Mucosa of descending colon (tissue), 3 donors: ENCODE measurements around the gene LRRFIP2. TPM values are rescaled to one million over a fixed set of nuclear protein-coding genes. Genes with fewer than 3 reads are reported as not detected.

Source experiments
- ATAC-seq: fragments of 200-7000 bp; cut with Tn5 transposase; one replicate; pipeline ENCODE4 v1.9.1; 2020; ENCODE audit warnings: mild to moderate bottlenecking, moderate library complexity
- DNase-seq, 3 donors: peaks; one replicate each; pipeline ENCODE4 v3.0.0-alpha.2; 2020
- H3K36me3 ChIP-seq: fragments of 200-600 bp; one replicate; pipeline ENCODE4 v1.8.0; 2021; ENCODE audit warnings: low read depth, mild to moderate bottlenecking
- H3K4me1 ChIP-seq: fragments of 200-600 bp; one replicate; pipeline ENCODE4 v1.8.0; 2021; ENCODE audit warnings: low read depth, mild to moderate bottlenecking
- H3K4me3 ChIP-seq: fragments of 200-600 bp; one replicate; pipeline ENCODE4 v1.8.0; 2021; ENCODE audit warnings: mild to moderate bottlenecking
- H3K9me3 ChIP-seq: fragments of 200-600 bp; one replicate; pipeline ENCODE4 v1.8.0; 2021; ENCODE audit warnings: mild to moderate bottlenecking
- intact Hi-C, 2 donors: fragments of 100-400 bp; cut with DNase I in 1 of 2; cut with micrococcal nuclease in 1 of 2; formaldehyde crosslinking; loops; one replicate each; pipeline versions ENCODE4 v1.11.0 to v1.11.1; 2022; cut with DNase I, micrococcal nuclease
- total RNA-seq, 3 donors: library from RNA; stranded (reverse); fragmentation: NEBNext Ultra II Directional in 2 of 3; extraction: Animal tissue kit (Norgen Biotek cat#: 25700) in 2 of 3; gene quantifications; one replicate each; pipeline versions ENCODE4 v1.2.1 to v1.2.4, GENCODE V29; 2021 to 2023
- TF ChIP-seq, protein P1 (sequence below): fragments of 200-600 bp; IDR thresholded peaks from one replicate; pipeline ENCODE4 v1.8.0; 2022; ENCODE audit warnings: antibody characterized with exemption, mild to moderate bottlenecking
- donor health status: DM: no; HTN: no; CAD: no; lungs with moderate emphysema.
- donor health status: DM: no; HTN: no; CAD: no.
- donor health status: DM: no; HTN: yes; CAD: no.

The LRRFIP2 gene
- total RNA-seq, 3 donors from 2014 or later = 89.9 to 136 (median 128) TPM

- intact Hi-C loops = no loop called here
- TF ChIP-seq, protein P1, sequence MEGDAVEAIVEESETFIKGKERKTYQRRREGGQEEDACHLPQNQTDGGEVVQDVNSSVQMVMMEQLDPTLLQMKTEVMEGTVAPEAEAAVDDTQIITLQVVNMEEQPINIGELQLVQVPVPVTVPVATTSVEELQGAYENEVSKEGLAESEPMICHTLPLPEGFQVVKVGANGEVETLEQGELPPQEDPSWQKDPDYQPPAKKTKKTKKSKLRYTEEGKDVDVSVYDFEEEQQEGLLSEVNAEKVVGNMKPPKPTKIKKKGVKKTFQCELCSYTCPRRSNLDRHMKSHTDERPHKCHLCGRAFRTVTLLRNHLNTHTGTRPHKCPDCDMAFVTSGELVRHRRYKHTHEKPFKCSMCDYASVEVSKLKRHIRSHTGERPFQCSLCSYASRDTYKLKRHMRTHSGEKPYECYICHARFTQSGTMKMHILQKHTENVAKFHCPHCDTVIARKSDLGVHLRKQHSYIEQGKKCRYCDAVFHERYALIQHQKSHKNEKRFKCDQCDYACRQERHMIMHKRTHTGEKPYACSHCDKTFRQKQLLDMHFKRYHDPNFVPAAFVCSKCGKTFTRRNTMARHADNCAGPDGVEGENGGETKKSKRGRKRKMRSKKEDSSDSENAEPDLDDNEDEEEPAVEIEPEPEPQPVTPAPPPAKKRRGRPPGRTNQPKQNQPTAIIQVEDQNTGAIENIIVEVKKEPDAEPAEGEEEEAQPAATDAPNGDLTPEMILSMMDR = no peak
- ATAC-seq (no peak), DNase-seq (no peak)
- H3K4me3 ChIP-seq = no peak overlapping the region
- no peaks in the 10 kb centered on the region for H3K9me3 ChIP-seq
- H3K4me1 ChIP-seq = peaks cover 43% of the 10 kb centered on the region
- no peaks in the 10 kb centered on the region for H3K36me3 ChIP-seq
Observed at GRCh38 chr3:37173806-37174205, 576 bp downstream of the LRRFIP2 start.

DNA sequence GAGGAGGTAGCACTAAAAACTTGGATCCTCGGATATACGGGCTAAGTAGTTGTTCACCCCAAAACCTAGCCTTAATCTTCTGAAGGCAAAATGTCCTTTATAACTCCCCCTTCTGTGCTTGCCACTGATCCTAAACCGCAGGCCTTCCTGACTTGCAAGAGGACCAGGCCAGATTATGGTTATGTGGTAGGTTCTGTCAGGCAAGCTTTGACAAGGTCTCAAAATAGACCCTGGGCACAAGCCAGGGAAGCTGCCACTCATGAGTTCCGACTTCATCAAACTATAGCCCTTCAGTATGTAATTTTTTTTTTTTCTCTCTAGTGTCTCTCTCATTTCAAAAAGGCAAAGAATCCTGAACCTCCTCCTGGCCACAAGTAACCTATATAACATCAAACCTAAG is 3.2 kb downstream of the LRRFIP2 start:
- Histone ChIP-seq H3K9me3 (no peaks in the 10 kb centered on the region), H3K4me3 (no peak overlapping the region), H3K4me1 (peaks cover 33% of the 10 kb centered on the region), H3K36me3 (no peaks in the 10 kb centered on the region)
- TF ChIP-seq, protein P1 = no peak
- intact Hi-C loops = no loop called here
- no peak for ATAC-seq
- DNase-seq = peak in 1 of 3 donors; percentile 34

DNA sequence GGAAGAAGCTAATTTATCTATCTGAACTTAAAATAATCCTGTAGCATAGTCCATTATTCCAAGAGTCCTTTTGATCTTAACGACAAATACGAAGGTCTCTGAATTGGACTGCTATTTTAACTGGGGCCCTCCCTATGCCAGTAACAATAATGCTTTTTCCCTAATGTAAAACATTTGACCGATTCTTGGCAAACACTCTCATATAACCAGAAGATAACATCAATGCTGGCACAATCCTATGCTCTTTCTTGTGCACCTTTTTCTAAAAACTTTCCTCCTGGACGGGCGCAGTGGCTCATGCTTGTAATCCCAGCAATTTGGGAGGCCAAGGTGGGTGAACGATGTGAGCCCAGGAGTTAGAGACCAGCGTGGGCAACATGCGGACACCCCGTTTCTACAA is 3.9 kb downstream of the LRRFIP2 start:
- Histone ChIP-seq H3K4me3 (no peak overlapping the region), H3K4me1 (peaks cover 33% of the 10 kb centered on the region), H3K36me3 (no peaks in the 10 kb centered on the region), H3K9me3 (no peaks in the 10 kb centered on the region)
- DNase-seq (no peak), ATAC-seq (peak; percentile 8)
- TF ChIP-seq, protein P1 = no peak
- intact Hi-C loops = no loop called here

GRCh38 chr3:37170060-37170459 is 4.3 kb downstream of the LRRFIP2 start:
- Histone ChIP-seq H3K4me1 (peaks cover 33% of the 10 kb centered on the region), H3K9me3 (no peaks in the 10 kb centered on the region), H3K4me3 (no peak overlapping the region), H3K36me3 (no peaks in the 10 kb centered on the region)
- ATAC-seq = peak; percentile 86
- peak in 1 of 3 donors; percentile 66 for DNase-seq
- TF ChIP-seq, protein P1 = no peak
- intact Hi-C loops = no loop called here

DNA sequence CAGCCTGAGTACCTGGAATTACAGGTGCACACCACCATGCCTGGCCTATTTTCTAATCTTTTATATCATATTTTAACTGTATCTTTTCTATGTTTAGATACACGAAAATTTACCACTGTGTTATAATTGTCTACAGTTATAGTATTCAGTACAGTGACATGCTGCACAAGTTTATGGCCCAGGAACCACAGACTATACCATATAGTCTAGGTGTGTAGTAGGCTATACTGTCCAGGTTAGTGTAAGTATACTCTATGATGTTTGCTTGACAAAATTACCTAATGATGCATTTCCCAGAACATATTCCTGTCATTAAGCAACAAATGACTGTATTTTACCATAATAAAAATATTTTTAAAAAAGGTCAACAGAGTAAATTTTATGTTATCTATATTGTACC is 5.5 kb downstream of the LRRFIP2 start:
- TF ChIP-seq, protein P1 = no peak
- Histone ChIP-seq H3K4me1 (peaks cover 28% of the 10 kb centered on the region), H3K9me3 (no peaks in the 10 kb centered on the region), H3K36me3 (no peaks in the 10 kb centered on the region), H3K4me3 (no peak overlapping the region)
- DNase-seq (peak in 1 of 3 donors; percentile 23), ATAC-seq (peak; percentile 78)
- intact Hi-C loops = no loop called here
